Osteoblast (primary cell): Measurements from ENCODE around the gene RPL10A. TPM values are rescaled to one million over a fixed set of nuclear protein-coding genes. Genes with fewer than 3 reads are reported as not detected.
A peak's percentile ranks its signal among the peaks of the same experiment; 100 is the strongest.

Experiments used
- DNase-seq: peaks from one replicate; pipeline ENCODE4 v3.0.0; 2011; ENCODE audit warnings: low spot score, mixed read lengths; ENCODE audit not compliant: insufficient read length; ENCODE audit errors: missing footprints
- H2AFZ ChIP-seq: 2 replicates; pipeline ENCODE4 v1.6.0; 2011; ENCODE audit warnings: mild to moderate bottlenecking, low read length
- H3K27ac ChIP-seq: 2 replicates; pipeline ENCODE4 v1.5.1; 2011; ENCODE audit warnings: mild to moderate bottlenecking, low read depth, low read length, moderate library complexity
- H3K27me3 ChIP-seq: 2 replicates; pipeline ENCODE4 v1.6.0; 2012; ENCODE audit warnings: mild to moderate bottlenecking, control low read depth, inconsistent platforms, low read length, moderate library complexity; ENCODE audit not compliant: insufficient read depth
- H3K36me3 ChIP-seq: 2 replicates; pipeline ENCODE4 v1.5.1; 2011; ENCODE audit warnings: mild to moderate bottlenecking, low read length, control low read depth, moderate library complexity; ENCODE audit not compliant: insufficient read depth
- H3K4me1 ChIP-seq: 2 replicates; pipeline ENCODE4 v1.5.1; 2011; ENCODE audit warnings: mild to moderate bottlenecking, low read length, control low read depth, moderate library complexity; ENCODE audit not compliant: insufficient read depth
- H3K4me2 ChIP-seq: 2 replicates; pipeline ENCODE4 v1.6.0; 2011; ENCODE audit warnings: mild to moderate bottlenecking, low read length; ENCODE audit not compliant: insufficient read depth
- H3K4me3 ChIP-seq: fragments of 200-600 bp; sonication (generic); 3 replicates; pipeline ENCODE4 v1.5.1; 2012; ENCODE audit warnings: mild to moderate bottlenecking, low read length, inconsistent platforms; ENCODE audit not compliant: insufficient read depth
- H3K79me2 ChIP-seq: 2 replicates; pipeline ENCODE4 v1.6.0; 2012; ENCODE audit warnings: mild to moderate bottlenecking, low read length, control low read depth, inconsistent platforms; ENCODE audit not compliant: insufficient read depth
- H3K9me3 ChIP-seq: 2 replicates; pipeline ENCODE4 v1.5.1; 2011; ENCODE audit warnings: low read depth, low read length, control low read depth
- H4K20me1 ChIP-seq: 2 replicates; pipeline ENCODE4 v1.6.0; 2012; ENCODE audit warnings: mild to moderate bottlenecking, low read length, control low read depth; ENCODE audit not compliant: insufficient read depth
- CTCF ChIP-seq: IDR thresholded peaks from 2 replicates; pipeline ENCODE4 v1.5.1; 2011; ENCODE audit warnings: mild to moderate bottlenecking, low read depth, low read length, moderate library complexity; ENCODE audit errors: extremely low read depth
- total RNA-seq: library from RNA; depleted of rRNA; stranded (reverse); fragments of >200 nt; gene quantifications from 2 replicates; pipeline ENCODE4 v1.2.3, GENCODE V29; 2012

The RPL10A gene
- total RNA-seq, 1 donor, result 1,373 TPM

DNA sequence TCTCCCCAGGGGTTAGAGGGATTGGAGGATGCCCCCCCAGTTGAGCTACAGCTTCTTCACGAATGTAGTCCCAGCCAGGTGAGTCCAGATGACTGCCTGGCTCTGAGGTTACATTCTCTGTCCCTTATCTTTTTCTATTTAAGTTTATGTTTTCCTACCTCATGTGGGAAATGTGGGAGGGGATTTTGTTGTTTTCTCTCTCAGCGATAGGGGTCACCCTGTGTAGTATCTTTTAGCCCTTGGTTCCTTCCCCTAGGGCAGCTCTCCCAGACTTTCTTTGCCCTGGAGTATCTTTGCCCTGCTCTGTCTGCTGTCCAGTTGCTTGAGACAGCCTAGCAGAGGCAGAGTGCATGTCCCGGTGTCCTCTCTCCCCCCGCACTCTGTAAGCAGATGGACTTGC lies 10.3 kb upstream of the RPL10A start:
- no peaks in the 10 kb centered on the region for H3K9me3 ChIP-seq
- no peak overlapping the region for H3K27ac ChIP-seq
- H3K4me3 ChIP-seq, result no peak overlapping the region
- peaks cover 19% of the 10 kb centered on the region for H3K4me1 ChIP-seq
- H3K36me3 ChIP-seq, result peaks cover 11% of the 10 kb centered on the region
- H3K79me2 ChIP-seq, result peaks cover 9% of the 10 kb centered on the region
- H2AFZ ChIP-seq, result no peak overlapping the region
- DNase-seq, result peak; percentile 30
- no peak for TF ChIP-seq CTCF
- no peaks in the 10 kb centered on the region for H3K27me3 ChIP-seq
- H3K4me2 ChIP-seq, result no peak overlapping the region
- H4K20me1 ChIP-seq, result no peaks in the 10 kb centered on the region

- no peak overlapping the region for H3K4me2 ChIP-seq
- no peak overlapping the region for H3K4me3 ChIP-seq
- peaks cover 12% of the 10 kb centered on the region for H3K36me3 ChIP-seq
- no peak overlapping the region for H2AFZ ChIP-seq
- H3K79me2 ChIP-seq, result no peaks in the 10 kb centered on the region
- no peak for TF ChIP-seq CTCF
- H3K4me1 ChIP-seq, result no peaks in the 10 kb centered on the region
- no peaks in the 10 kb centered on the region for H4K20me1 ChIP-seq
- DNase-seq, result no peak
- no peaks in the 10 kb centered on the region for H3K27me3 ChIP-seq
- no peaks in the 10 kb centered on the region for H3K9me3 ChIP-seq
- H3K27ac ChIP-seq, result no peak overlapping the region
Measured at GRCh38 chr6:35461270-35461669, 6.9 kb upstream of the RPL10A start.

DNA sequence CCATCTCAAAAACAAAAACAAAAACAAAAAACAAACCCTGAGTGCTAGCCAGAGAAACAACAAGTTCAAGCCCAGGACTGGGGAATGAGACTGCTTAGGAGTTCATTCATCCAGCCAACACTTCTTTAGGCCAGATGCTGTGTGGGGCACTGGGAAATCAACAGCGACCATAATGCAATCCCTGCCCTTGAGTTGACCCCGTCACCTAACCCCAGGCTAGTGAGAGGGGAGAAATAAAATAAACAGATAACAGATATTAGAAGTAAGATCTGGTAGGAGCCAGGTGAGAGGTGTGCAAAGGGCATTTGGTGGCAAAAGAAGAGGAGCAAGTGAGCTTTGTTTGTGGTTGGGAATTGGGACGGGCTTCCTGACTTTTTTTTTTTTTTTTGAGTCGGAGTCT lies 4.9 kb upstream of the RPL10A start:
- H3K4me1 ChIP-seq, result peaks cover 6% of the 10 kb centered on the region
- peaks cover 15% of the 10 kb centered on the region for H3K36me3 ChIP-seq
- no peaks in the 10 kb centered on the region for H3K27me3 ChIP-seq
- no peak overlapping the region for H3K27ac ChIP-seq
- H3K9me3 ChIP-seq, result no peaks in the 10 kb centered on the region
- H3K4me3 ChIP-seq, result no peak overlapping the region
- H4K20me1 ChIP-seq, result peaks cover under 1% of the 10 kb centered on the region
- no peak overlapping the region for H3K4me2 ChIP-seq
- H2AFZ ChIP-seq, result no peak overlapping the region
- peaks cover 1% of the 10 kb centered on the region for H3K79me2 ChIP-seq
- TF ChIP-seq CTCF, result no peak
- peak; percentile 23 for DNase-seq

GRCh38 chr6:35465646-35466045 lies 2.6 kb upstream of the RPL10A start:
- H3K79me2 ChIP-seq, result peaks cover 25% of the 10 kb centered on the region
- peak; percentile 14 for DNase-seq
- peaks cover 18% of the 10 kb centered on the region for H3K4me1 ChIP-seq
- H4K20me1 ChIP-seq, result peaks cover 24% of the 10 kb centered on the region
- TF ChIP-seq CTCF, result no peak
- no peak overlapping the region for H3K4me3 ChIP-seq
- H3K27ac ChIP-seq, result no peak overlapping the region
- no peak overlapping the region for H2AFZ ChIP-seq
- H3K27me3 ChIP-seq, result no peaks in the 10 kb centered on the region
- H3K4me2 ChIP-seq, result no peak overlapping the region
- peaks cover 27% of the 10 kb centered on the region for H3K36me3 ChIP-seq
- no peaks in the 10 kb centered on the region for H3K9me3 ChIP-seq
